Kidney epithelial cell (primary cell): ENCODE measurements around the gene UBAC1. TPM values are rescaled to one million over a fixed set of nuclear protein-coding genes. Genes with fewer than 3 reads are reported as not detected.

Experiments
- DNase-seq: peaks from one replicate; pipeline ENCODE4 v3.0.0-alpha.2; 2010; ENCODE audit warnings: low read depth
- H3K27me3 ChIP-seq: 2 replicates; pipeline ENCODE4 v1.6.0; 2011; ENCODE audit warnings: low read length; ENCODE audit not compliant: control insufficient read depth, insufficient read depth
- H3K36me3 ChIP-seq: 2 replicates; pipeline ENCODE4 v1.5.1; 2011; ENCODE audit warnings: low read length; ENCODE audit not compliant: control insufficient read depth, insufficient read depth
- H3K4me3 ChIP-seq: 2 replicates; pipeline ENCODE4 v1.5.1; 2011; ENCODE audit warnings: low read depth, mild to moderate bottlenecking, control low read depth, low read length
- total RNA-seq: library from RNA; depleted of rRNA; stranded (reverse); fragments of >200 nt; gene quantifications from 2 replicates; pipeline ENCODE4 v1.2.3, GENCODE V29; 2015
- TF ChIP-seq, protein P1 (sequence below): IDR thresholded peaks from 2 replicates; pipeline ENCODE4 v1.5.1; 2011; ENCODE audit warnings: mild to moderate bottlenecking, moderate library complexity, low read length, control low read depth, inconsistent platforms; ENCODE audit not compliant: insufficient read depth, poor library complexity, severe bottlenecking

The UBAC1 gene
- total RNA-seq, 1 donor from 2014 or later: 42.6 TPM

DNA sequence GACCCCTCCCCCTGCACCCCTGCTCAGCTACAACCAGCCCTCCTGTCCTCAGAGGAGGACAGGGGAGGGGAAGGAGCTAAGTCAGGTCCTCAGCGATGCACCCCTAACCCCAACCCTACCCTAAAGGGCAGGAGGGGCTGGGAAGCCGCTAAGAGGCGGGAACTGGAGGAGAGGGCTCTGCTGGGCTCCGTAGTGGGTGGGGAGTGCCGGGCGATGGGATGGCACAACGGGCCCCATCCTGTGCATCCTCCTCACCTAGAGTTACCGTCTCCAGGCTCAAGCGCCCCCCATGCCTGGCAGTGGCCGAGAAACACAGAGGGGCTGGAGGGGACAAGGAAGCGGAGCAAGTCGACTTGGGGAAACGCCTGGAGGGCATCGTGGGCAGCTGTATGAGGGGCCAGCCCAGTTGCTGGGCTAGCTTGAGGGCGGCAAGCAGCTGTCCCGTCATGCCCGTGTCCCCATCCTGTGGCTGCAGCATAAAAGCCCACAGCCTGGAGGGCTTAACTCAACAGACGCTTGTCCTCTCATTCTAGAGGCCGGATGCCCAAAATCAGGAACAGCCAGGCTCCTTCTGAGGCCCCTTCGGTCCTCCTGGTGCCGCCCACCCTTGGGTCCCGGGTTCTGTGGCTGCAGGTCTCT lies 23.0 kb upstream of the UBAC1 start:
- TF ChIP-seq, protein P1, sequence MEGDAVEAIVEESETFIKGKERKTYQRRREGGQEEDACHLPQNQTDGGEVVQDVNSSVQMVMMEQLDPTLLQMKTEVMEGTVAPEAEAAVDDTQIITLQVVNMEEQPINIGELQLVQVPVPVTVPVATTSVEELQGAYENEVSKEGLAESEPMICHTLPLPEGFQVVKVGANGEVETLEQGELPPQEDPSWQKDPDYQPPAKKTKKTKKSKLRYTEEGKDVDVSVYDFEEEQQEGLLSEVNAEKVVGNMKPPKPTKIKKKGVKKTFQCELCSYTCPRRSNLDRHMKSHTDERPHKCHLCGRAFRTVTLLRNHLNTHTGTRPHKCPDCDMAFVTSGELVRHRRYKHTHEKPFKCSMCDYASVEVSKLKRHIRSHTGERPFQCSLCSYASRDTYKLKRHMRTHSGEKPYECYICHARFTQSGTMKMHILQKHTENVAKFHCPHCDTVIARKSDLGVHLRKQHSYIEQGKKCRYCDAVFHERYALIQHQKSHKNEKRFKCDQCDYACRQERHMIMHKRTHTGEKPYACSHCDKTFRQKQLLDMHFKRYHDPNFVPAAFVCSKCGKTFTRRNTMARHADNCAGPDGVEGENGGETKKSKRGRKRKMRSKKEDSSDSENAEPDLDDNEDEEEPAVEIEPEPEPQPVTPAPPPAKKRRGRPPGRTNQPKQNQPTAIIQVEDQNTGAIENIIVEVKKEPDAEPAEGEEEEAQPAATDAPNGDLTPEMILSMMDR: no peak
- H3K36me3 ChIP-seq: no peaks in the 10 kb centered on the region
- H3K4me3 ChIP-seq: no peak overlapping the region
- DNase-seq: no peak
- H3K27me3 ChIP-seq: peaks cover 55% of the 10 kb centered on the region

DNA sequence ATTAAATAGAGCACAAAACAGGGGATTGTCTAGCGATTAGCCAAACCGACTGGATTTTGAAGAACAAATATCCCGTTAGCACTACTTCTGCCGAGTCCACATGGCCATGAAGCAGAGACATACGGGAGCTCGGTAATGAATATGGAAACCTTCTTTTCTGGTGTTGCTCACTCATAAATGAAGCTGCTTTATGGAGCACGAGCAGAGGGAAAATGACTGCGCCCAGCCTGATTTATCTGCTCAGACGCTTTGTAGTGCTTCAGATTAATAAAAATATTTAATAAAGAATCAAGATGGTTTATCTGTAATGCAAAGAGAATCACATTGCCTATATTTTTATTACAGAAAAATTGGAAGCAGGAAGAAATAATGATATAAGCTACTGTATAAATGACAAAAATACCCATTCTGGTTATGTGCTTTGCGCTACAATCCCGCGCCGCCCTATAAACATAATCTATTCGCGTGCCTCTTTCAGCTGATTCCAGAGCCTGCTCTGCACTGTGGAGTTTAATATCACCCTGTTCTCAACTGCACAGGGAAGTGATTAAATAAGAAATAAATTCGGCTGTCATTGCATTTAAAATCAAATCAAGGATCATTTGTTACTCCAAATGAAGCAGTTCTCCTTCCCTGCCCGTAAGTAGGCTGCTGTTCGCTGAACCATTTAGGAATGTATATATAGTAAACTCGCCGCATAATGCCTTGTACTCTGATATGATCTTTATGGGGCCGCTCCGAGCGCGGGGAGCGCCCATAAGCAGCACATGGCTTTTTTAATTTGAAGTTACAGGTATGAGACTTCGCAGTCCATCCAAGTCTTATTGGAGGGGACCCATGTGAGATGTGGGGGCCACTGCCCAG lies 22.3 kb upstream of the UBAC1 start:
- H3K36me3 ChIP-seq: no peaks in the 10 kb centered on the region
- DNase-seq: no peak
- peaks cover 58% of the 10 kb centered on the region for H3K27me3 ChIP-seq
- TF ChIP-seq, protein P1: no peak
- H3K4me3 ChIP-seq: no peak overlapping the region

DNA sequence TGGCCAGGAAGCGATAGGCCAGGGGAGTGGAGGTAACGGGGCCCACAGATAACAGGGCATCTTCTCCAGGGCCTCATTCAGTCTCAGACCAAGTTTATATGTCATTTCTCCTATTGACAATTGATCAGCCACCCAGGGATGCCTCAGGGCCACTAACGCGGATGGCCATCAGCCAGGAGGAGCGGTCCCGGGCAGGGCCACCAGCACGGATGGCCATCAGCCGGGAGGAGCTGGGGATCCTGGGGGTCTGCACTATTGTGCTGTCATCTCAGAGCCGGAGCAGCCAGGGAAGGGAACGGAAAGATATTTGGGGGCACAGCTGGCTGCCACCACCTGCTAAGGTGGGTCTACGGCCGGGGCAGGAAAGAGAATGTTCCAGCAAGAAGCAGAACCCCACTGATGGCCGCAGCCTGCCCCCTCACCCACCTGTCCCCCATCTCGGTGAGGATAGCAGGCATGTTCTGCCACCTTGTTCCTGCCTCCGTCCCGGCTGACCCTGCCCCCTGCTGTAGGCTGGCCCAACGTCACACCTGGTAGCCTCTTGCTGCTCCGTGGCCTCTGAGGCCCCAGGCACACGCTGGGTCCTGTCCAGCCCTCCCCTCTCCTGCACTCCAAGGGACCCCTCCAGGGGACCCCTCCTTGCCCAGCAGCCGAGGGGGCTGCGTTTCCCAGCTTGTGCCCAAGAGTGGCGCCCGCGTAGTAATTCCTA lies 21.5 kb upstream of the UBAC1 start:
- Histone ChIP-seq H3K27me3 (peaks cover 51% of the 10 kb centered on the region), H3K4me3 (no peak overlapping the region), H3K36me3 (no peaks in the 10 kb centered on the region)
- DNase-seq: no peak
- TF ChIP-seq, protein P1: no peak

DNA sequence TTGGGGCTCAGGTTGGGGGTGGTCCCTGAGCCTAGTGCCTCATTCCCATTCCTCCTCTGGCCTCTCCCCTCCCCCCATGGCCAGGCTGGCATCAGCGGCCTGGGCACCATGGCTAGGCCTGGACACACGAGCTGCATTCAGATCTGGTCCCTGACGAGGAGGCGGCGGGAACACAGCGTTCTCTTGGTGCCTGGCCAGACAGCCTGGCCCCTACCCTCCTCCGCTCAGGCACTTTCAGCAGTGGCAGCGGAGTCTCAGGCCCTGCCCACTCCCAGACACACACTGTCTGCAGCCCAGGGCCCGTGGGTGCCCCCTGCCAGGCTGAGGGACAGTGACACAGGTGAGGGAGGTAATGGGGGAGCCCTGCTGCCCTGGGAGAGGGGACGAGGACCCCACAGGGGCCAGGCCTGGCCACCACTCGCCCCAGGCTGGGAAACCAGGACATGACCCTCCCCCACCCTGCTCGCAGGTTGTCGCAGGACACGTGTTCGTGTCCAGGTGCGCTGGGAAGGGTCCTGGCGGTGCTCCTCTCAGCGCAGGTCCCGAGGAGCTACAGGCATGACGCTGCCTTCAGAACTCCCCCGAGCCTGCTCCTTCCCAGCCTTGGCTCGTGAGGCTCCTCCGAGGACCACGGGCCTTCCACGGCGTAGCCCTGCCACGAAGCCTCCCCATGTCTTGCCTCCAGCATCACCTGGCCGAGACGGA lies 19.9 kb upstream of the UBAC1 start:
- DNase-seq: no peak
- H3K36me3 ChIP-seq: no peaks in the 10 kb centered on the region
- TF ChIP-seq, protein P1: no peak
- peaks cover 54% of the 10 kb centered on the region for H3K27me3 ChIP-seq
- H3K4me3 ChIP-seq: no peak overlapping the region

DNA sequence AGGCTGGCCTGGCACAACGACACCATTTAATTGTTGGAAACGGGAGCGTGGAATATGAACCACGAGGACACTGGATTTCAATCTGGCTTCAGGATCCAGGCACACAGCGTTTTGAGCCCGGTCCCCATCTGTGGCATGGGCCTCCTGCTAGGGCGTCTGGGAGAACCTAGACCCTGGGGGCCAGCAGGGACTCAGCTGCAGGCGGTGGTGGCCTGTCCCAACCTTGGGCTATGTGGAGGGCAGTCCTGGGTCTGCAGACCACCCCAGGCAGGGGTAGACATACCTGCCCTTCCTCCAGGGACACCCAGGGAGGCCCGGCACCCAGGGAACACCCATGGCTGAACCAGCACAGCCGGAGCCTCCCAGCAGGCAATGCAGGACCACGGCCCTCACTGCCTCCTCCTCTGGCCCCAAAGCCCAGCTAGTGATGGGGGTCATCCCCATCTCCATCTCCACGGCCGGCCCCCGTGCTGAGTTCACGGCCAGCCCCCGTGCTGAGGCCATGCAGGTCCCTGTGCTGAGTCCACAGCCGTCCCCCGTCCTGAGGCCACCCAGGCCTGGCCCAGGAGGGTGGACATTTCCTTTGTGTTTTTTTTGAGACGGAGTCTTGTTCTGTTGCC lies 18.5 kb upstream of the UBAC1 start:
- Histone ChIP-seq H3K27me3 (peaks cover 50% of the 10 kb centered on the region), H3K4me3 (no peak overlapping the region), H3K36me3 (no peaks in the 10 kb centered on the region)
- no peak for DNase-seq
- TF ChIP-seq, protein P1: no peak
